ENCODE results near the gene OSBPL10. TPM values are rescaled to one million over a fixed set of nuclear protein-coding genes. Genes with fewer than 3 reads are reported as not detected.

OSBPL10 gene
- polyA plus RNA-seq, 2 of the 4 experiments (the other 2 are of a cell fraction): 9.2 to 17.0 TPM

DNA sequence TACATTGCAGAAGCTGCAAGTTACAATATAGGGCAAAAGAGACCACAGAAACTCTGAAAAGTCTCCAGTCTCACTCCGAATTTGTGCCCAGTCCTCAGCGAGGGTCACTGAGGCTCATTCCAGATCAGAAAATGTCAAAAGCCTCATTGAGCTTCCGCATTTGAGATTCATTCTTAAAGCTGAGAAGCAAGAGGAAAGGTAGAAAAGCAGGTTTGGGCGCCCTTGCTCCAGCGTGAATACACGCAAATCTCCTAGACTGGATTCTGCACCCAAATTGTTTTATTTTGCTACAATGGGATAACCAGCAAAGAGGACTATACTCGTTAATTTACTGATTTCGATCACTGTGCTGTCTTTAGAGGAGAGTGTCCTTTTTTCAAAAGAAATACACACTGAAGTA, 236.1 kb downstream of the OSBPL10 start:
- H3K4me1 ChIP-seq: no peaks in the 10 kb centered on the region
- ATAC-seq (no peak), DNase-seq (ENCODE audit: low read depth in 1 of 2, low spot score in 1 of 2) (no peak), FAIRE-seq (no peak)
- no peaks in the 10 kb centered on the region for H3K9me3 ChIP-seq
- H3K4me3 ChIP-seq: no peak overlapping the region
- ChIA-PET POLR2A (no interaction called here), CTCF (interaction anchor here (0.6 to 1.4 kb wide), 3 partner anchors 24 to 400 kb away, joined by 3 to 4 read pairs (median 3); no protein-coding TSS in a partner anchor)
- WGBS (ENCODE audit: missing lambda C conversion rate): 85% methylated on average over 8 of the region's 8 CpGs
- no peak overlapping the region for H3K4me2 ChIP-seq
- no peak for TF ChIP-seq ZFP36 (IDR thresholded peaks at IDR 0.05; ENCODE audit: borderline replicate concordance, partially characterized antibody)
- TF ChIP-seq RCOR1 (IDR thresholded peaks at IDR 0.05; ENCODE audit: low read depth, low read length): no peak
- no peak overlapping the region for H3K27ac ChIP-seq

DNA sequence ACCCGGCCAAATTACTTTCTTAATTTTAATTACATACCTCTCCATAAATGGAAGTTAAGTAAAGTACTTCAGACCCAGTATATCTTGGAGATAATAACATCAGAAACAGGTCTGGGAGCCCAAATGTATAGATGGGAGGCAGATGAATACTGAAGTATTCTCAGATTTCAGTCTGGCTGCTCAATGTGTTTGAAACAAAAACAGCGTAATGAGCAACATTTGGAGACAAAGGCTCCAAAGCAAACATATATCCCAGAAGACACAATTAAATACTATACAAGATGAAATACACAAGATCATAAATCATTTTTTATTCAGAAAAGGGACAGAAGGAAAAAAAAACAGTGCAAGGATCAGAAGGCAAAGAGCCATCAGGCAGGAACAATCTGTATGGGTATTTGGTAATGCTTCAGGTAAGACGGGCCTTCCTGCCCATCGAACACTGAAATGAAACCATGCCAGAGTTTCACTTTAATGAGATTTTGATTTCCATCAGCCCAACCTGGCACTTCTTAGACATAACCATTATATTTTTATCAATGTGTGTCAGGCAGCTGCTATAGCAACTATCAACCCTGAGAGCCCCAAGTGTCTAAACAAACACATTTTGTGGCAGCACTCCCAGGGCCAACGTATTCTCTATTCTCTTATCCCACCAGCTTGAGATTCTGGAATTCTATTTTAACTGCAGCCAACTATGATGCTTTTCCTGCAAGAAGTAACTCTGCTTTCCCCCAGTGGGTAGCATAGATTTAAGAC, 237.6 kb downstream of the OSBPL10 start:
- no peak for TF ChIP-seq HEYL (CRISPR knock-in tag; IDR thresholded peaks at IDR 0.05)
- TF ChIP-seq ZC3H11A (IDR thresholded peaks at IDR 0.05): no peak
- no peak for TF ChIP-seq KDM5A (IDR thresholded peaks at IDR 0.05)
- no peak for TF ChIP-seq BHLHE40 (IDR thresholded peaks at IDR 0.05; ENCODE audit: low read depth, low read length)
- TF ChIP-seq, protein P1, sequence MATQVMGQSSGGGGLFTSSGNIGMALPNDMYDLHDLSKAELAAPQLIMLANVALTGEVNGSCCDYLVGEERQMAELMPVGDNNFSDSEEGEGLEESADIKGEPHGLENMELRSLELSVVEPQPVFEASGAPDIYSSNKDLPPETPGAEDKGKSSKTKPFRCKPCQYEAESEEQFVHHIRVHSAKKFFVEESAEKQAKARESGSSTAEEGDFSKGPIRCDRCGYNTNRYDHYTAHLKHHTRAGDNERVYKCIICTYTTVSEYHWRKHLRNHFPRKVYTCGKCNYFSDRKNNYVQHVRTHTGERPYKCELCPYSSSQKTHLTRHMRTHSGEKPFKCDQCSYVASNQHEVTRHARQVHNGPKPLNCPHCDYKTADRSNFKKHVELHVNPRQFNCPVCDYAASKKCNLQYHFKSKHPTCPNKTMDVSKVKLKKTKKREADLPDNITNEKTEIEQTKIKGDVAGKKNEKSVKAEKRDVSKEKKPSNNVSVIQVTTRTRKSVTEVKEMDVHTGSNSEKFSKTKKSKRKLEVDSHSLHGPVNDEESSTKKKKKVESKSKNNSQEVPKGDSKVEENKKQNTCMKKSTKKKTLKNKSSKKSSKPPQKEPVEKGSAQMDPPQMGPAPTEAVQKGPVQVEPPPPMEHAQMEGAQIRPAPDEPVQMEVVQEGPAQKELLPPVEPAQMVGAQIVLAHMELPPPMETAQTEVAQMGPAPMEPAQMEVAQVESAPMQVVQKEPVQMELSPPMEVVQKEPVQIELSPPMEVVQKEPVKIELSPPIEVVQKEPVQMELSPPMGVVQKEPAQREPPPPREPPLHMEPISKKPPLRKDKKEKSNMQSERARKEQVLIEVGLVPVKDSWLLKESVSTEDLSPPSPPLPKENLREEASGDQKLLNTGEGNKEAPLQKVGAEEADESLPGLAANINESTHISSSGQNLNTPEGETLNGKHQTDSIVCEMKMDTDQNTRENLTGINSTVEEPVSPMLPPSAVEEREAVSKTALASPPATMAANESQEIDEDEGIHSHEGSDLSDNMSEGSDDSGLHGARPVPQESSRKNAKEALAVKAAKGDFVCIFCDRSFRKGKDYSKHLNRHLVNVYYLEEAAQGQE (IDR thresholded peaks at IDR 0.05): no peak
- ChIA-PET POLR2A (no interaction called here), CTCF (interaction anchor here (0.8 to 1.4 kb wide), 2 partner anchors 25 to 69 kb away, joined by 3 to 4 read pairs; no protein-coding TSS in a partner anchor)
- no peak overlapping the region for H3K4me3 ChIP-seq
- H3K4me1 ChIP-seq: no peaks in the 10 kb centered on the region
- no peaks in the 10 kb centered on the region for H3K9me3 ChIP-seq
- WGBS (ENCODE audit: missing lambda C conversion rate): 86% methylated on average over 5 of the region's 5 CpGs
- no peak overlapping the region for H3K27ac ChIP-seq
- no peak for FAIRE-seq
- no peak for ATAC-seq
- no peak overlapping the region for H3K4me2 ChIP-seq
- no peak for DNase-seq (ENCODE audit: low read depth in 1 of 2, low spot score in 1 of 2)

GRCh38 chr3:31740397-31740796, 240.7 kb downstream of the OSBPL10 start:
- ATAC-seq (no peak), FAIRE-seq (no peak), DNase-seq (ENCODE audit: low read depth in 1 of 2, low spot score in 1 of 2) (no peak)
- Histone ChIP-seq H3K4me3 (no peak overlapping the region), H3K9me3 (no peaks in the 10 kb centered on the region), H3K4me1 (no peaks in the 10 kb centered on the region), H3K27ac (no peak overlapping the region), H3K4me2 (no peak overlapping the region)
- ChIA-PET CTCF (no interaction called here), POLR2A (no interaction called here)
- 95% methylated on average over 1 of the region's 1 CpG for WGBS (ENCODE audit: missing lambda C conversion rate)
- TF ChIP-seq, protein P2, sequence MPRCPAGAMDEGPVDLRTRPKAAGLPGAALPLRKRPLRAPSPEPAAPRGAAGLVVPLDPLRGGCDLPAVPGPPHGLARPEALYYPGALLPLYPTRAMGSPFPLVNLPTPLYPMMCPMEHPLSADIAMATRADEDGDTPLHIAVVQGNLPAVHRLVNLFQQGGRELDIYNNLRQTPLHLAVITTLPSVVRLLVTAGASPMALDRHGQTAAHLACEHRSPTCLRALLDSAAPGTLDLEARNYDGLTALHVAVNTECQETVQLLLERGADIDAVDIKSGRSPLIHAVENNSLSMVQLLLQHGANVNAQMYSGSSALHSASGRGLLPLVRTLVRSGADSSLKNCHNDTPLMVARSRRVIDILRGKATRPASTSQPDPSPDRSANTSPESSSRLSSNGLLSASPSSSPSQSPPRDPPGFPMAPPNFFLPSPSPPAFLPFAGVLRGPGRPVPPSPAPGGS (IDR thresholded peaks at IDR 0.05): no peak
- TF ChIP-seq E2F6 (IDR thresholded peaks at IDR 0.05; ENCODE audit: borderline replicate concordance, low read depth) (no peak), MAZ (IDR thresholded peaks at IDR 0.05; ENCODE audit: borderline replicate concordance, low read depth, low read length) (no peak), HES2 (IDR thresholded peaks at IDR 0.05) (no peak), POLR2A (IDR thresholded peaks at IDR 0.05; ENCODE audit: low read length) (no peak), ELK1 (IDR thresholded peaks at IDR 0.05; ENCODE audit: low read depth, low read length) (no peak), HEYL (CRISPR knock-in tag; IDR thresholded peaks at IDR 0.05) (no peak), SREBF2 (IDR thresholded peaks at IDR 0.05) (no peak), NFE2L2 (conservative IDR thresholded peaks at IDR 0.05; ENCODE audit: low read length) (no peak), CBX2 (IDR thresholded peaks at IDR 0.05; ENCODE audit: borderline replicate concordance, low read depth) (no peak), ZSCAN20 (CRISPR knock-in tag; IDR thresholded peaks at IDR 0.05) (no peak), ZNF302 (CRISPR knock-in tag; IDR thresholded peaks at IDR 0.05) (no peak), HMGXB4 (CRISPR knock-in tag; IDR thresholded peaks at IDR 0.05; ENCODE audit: borderline replicate concordance) (no peak), EP300 (IDR thresholded peaks at IDR 0.05) (no peak), CHD2 (IDR thresholded peaks at IDR 0.05; ENCODE audit: low read length, partially characterized antibody) (no peak), HOXB13 (CRISPR knock-in tag; IDR thresholded peaks at IDR 0.05; ENCODE audit: low read depth) (no peak)
- TF ChIP-seq, protein P3, sequence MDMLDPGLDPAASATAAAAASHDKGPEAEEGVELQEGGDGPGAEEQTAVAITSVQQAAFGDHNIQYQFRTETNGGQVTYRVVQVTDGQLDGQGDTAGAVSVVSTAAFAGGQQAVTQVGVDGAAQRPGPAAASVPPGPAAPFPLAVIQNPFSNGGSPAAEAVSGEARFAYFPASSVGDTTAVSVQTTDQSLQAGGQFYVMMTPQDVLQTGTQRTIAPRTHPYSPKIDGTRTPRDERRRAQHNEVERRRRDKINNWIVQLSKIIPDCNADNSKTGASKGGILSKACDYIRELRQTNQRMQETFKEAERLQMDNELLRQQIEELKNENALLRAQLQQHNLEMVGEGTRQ (IDR thresholded peaks at IDR 0.05): no peak

Measured in A549 (cell line).